ENCODE data around the gene WNT7A.

GRCh38 chr3:13808550-13808949 lies 71.3 kb downstream of the WNT7A start:
- TF ChIP-seq CTCF (IDR thresholded peaks at IDR 0.05) (no peak), POLR2A (IDR thresholded peaks at IDR 0.05) (no peak)
